Epithelial cell of esophagus (primary cell): ENCODE results near the gene RNF213.
"Not testable (repeated sequence)": the region's sequence is repeated elsewhere in the genome, so short reads cannot be mapped to it uniquely, and the experiment has no call there.

ENCODE experiments used
- DNase-seq: peaks from one replicate; pipeline ENCODE4 v3.0.0; 2010; ENCODE audit warnings: low read depth
- H3K4me3 ChIP-seq: 2 replicates; pipeline ENCODE4 v1.5.1; 2011; ENCODE audit warnings: mild to moderate bottlenecking, low read length, control low read depth
- TF ChIP-seq, protein P1 (sequence below): IDR thresholded peaks from 2 replicates; pipeline ENCODE4 v1.5.1; 2011; ENCODE audit warnings: low read depth, mild to moderate bottlenecking, low read length, control low read depth, inconsistent platforms; ENCODE audit not compliant: insufficient read depth; ENCODE audit errors: missing control alignments

The RNF213 gene

DNA sequence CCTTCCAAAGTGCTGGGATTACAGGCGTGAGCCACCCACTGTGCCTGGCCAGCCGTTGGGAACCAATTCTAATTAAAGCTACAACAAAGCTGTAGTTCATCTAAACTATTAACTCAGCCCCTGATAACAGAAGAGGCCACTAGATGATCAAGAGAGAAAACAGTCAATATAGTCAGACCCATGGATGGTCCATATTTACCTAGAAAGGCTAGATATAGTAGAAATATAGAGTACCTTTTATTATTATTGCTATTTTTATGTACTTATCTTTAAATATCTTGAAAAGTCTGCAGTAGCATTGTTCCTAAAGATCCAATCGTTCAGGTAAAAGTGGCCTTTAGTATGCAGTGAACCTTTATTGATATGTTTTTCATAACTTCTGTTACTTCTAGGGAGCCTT lies 43.2 kb downstream of the RNF213 start:
- DNase-seq, result no peak

DNA sequence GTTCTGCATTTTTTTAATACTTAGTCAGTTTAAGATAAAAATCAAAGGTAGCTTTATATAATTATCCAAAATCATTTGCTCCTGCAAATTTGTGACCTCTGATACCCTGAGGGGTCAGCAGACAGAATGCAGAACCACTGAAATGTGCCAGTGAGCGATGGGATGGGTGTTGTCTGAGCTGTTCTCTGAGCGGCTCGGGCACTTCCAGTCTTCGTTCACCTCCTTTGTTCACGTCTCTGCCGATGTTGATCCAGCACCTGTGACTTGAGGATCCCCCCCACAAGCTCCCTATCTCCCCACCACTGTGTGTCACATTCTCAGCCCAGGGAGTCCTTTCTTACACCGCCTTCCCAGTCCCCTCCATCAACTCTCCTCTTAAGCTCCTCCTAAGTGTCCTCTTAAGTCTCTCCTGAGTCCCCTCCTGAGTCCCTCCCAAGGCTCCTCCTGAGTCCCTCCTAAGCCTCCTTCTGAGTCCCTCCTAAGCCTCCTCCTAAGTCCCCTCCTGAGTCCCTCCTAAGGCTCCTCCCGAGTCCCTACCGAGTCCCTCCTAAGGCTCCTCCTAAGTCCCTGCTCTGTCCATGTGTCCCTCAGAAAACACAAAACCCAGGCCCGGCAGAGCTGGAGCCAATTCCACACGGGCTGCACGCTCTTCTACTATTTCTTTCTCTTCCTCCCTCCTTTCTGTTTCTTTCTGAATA lies 47.5 kb downstream of the RNF213 start:
- TF ChIP-seq, protein P1, sequence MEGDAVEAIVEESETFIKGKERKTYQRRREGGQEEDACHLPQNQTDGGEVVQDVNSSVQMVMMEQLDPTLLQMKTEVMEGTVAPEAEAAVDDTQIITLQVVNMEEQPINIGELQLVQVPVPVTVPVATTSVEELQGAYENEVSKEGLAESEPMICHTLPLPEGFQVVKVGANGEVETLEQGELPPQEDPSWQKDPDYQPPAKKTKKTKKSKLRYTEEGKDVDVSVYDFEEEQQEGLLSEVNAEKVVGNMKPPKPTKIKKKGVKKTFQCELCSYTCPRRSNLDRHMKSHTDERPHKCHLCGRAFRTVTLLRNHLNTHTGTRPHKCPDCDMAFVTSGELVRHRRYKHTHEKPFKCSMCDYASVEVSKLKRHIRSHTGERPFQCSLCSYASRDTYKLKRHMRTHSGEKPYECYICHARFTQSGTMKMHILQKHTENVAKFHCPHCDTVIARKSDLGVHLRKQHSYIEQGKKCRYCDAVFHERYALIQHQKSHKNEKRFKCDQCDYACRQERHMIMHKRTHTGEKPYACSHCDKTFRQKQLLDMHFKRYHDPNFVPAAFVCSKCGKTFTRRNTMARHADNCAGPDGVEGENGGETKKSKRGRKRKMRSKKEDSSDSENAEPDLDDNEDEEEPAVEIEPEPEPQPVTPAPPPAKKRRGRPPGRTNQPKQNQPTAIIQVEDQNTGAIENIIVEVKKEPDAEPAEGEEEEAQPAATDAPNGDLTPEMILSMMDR, result no peak
- no peak for DNase-seq
- no peak overlapping the region for H3K4me3 ChIP-seq

More for the DNA sequence above, 43.2 kb downstream of the RNF213 start:
- TF ChIP-seq, protein P1, result no peak
- no peak overlapping the region for H3K4me3 ChIP-seq

GRCh38 chr17:80308692-80309517 lies 48.3 kb downstream of the RNF213 start:
- no peak for DNase-seq

GRCh38 chr17:80311216-80311827 lies 50.7 kb downstream of the RNF213 start:
- TF ChIP-seq, protein P1, result no peak
- H3K4me3 ChIP-seq, result no peak overlapping the region
- DNase-seq, result no peak

More at GRCh38 chr17:80308692-80309517, 48.3 kb downstream of the RNF213 start:
- no peak overlapping the region for H3K4me3 ChIP-seq
- TF ChIP-seq, protein P1, result no peak

- H3K4me3 ChIP-seq, result no peak overlapping the region
- no peak for DNase-seq
- TF ChIP-seq, protein P1, result no peak
Measured at GRCh38 chr17:80312621-80313135, 52.0 kb downstream of the RNF213 start.

GRCh38 chr17:80313160-80313829 lies 52.6 kb downstream of the RNF213 start:
- TF ChIP-seq, protein P1, result no peak
- H3K4me3 ChIP-seq, result no peak overlapping the region
- DNase-seq, result no peak

GRCh38 chr17:80313946-80314345 lies 53.3 kb downstream of the RNF213 start:
- H3K4me3 ChIP-seq, DNase-seq: not testable (repeated sequence)
